ENCODE results near the gene ERF.

DNA sequence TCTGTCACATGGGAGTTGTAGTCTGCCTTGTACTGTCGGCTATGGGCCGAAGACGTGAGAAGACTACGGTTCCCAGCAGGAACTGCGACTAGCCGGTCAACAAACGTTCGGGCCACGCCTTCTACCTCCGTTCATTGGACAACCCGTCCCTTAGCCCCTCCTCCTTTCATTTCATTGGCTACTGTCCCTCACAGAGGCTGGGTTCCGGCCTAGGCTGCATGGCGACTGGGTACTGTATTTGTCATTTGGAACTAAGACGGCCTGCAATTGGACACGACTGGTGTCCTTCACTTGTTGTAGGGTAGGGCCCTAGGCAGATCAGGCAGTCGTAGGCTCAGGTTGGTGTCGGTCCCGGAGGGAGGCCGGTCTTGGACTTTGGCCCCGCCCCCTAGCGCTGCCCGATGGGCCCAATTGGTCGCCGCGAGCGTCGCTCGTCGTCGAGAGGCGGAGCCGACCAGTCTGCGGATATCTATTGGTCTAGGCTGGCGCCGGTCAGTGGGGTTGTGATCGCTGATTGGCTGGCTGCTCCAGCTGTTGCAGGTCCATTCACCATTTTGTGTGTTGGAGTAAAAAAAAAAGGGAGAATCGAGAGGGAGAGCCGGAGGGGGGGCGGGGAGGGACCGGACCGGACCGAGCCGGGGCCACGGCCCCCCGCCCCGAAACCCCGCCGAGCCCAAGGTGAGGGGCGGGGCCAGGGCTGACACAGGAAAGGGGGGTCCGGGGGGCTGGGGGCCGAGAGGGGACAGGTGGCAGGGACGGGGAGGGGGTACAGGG lies 14.0 kb upstream of the ERF start, which contains the start of gene CIC:
- TF ChIP-seq REST (IDR thresholded peaks at IDR 0.05): no peak
- no peak for TF ChIP-seq POLR2A (IDR thresholded peaks at IDR 0.05; ENCODE audit: low read length)
- no peak for TF ChIP-seq FOSL2 (IDR thresholded peaks at IDR 0.05)
- TF ChIP-seq FOSL2 (CRISPR knock-in tag; IDR thresholded peaks at IDR 0.05): no peak
- no peak for TF ChIP-seq SMC3 (IDR thresholded peaks at IDR 0.05)
- TF ChIP-seq RFX5 (IDR thresholded peaks at IDR 0.05): peak; percentile 83; the same call in 1 of the 2 replicates
- TF ChIP-seq, protein P1, sequence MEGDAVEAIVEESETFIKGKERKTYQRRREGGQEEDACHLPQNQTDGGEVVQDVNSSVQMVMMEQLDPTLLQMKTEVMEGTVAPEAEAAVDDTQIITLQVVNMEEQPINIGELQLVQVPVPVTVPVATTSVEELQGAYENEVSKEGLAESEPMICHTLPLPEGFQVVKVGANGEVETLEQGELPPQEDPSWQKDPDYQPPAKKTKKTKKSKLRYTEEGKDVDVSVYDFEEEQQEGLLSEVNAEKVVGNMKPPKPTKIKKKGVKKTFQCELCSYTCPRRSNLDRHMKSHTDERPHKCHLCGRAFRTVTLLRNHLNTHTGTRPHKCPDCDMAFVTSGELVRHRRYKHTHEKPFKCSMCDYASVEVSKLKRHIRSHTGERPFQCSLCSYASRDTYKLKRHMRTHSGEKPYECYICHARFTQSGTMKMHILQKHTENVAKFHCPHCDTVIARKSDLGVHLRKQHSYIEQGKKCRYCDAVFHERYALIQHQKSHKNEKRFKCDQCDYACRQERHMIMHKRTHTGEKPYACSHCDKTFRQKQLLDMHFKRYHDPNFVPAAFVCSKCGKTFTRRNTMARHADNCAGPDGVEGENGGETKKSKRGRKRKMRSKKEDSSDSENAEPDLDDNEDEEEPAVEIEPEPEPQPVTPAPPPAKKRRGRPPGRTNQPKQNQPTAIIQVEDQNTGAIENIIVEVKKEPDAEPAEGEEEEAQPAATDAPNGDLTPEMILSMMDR (IDR thresholded peaks at IDR 0.05): no peak

Measured in A549 (cell line).